Stimulated activated CD8-positive, alpha-beta memory T cell treated with anti-CD3 and anti-CD28 coated beads, Interleukin-7, amount 100 ng/mL, for 4 hours (primary cell): Measurements from ENCODE around the gene RNGTT.
"Not testable (repeated sequence)": the region's sequence is repeated elsewhere in the genome, so short reads cannot be mapped to it uniquely, and the experiment has no call there.

Source experiments
- DNase-seq, 2 donors: peaks; one replicate each; pipeline ENCODE4 v3.0.0-alpha.2; 2020; ENCODE audit warnings: low read depth in 2 of 2

Gene RNGTT

GRCh38 chr6:88970301-88970700, 6.9 kb upstream of the RNGTT start:
- no peak for DNase-seq

DNA sequence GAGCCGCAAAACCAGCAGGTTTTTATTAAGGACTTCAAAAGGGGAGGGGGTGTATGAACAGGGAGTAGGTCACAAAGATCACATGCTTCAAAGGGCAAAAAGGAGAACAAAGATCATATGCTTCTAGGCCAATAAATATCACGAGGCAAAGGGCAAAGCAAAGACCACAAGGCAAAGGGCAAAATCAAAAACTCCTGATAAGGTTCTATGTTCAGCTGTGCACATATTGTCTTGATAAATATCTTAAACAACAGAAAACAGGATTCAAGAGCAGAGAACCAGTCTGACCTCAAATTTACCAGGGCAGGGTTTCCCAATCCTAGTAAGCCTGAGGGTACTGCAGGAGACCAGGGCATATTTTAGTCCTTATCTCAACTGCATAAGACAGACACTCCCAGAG, 5.8 kb upstream of the RNGTT start:
- DNase-seq: not testable (repeated sequence)

- no peak for DNase-seq
Observed at GRCh38 chr6:88967891-88968290, 4.5 kb upstream of the RNGTT start.

GRCh38 chr6:88965691-88966090, 2.3 kb upstream of the RNGTT start:
- no peak for DNase-seq

DNA sequence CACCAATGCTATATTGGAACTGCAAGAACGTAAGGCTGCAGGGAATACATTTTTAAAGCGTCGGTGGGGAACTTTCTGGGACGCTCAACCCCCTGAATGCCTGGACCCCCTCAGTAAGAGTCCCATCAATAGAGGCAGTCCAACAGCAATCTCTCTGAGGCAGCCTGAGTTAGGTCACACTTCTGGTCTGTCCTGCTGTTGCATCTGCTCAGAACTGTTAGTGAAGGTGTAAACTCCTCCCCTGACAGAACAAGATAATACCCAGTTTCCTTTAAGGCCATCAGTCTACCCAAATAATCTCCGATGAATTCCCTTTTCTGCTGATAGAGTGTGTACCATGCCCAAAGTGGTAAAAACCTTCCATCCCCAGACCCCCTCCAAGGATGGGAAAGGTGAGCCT, 1.1 kb upstream of the RNGTT start:
- DNase-seq: no peak

GRCh38 chr6:88958842-88959241, 4.6 kb downstream of the RNGTT start:
- no peak for DNase-seq

DNA sequence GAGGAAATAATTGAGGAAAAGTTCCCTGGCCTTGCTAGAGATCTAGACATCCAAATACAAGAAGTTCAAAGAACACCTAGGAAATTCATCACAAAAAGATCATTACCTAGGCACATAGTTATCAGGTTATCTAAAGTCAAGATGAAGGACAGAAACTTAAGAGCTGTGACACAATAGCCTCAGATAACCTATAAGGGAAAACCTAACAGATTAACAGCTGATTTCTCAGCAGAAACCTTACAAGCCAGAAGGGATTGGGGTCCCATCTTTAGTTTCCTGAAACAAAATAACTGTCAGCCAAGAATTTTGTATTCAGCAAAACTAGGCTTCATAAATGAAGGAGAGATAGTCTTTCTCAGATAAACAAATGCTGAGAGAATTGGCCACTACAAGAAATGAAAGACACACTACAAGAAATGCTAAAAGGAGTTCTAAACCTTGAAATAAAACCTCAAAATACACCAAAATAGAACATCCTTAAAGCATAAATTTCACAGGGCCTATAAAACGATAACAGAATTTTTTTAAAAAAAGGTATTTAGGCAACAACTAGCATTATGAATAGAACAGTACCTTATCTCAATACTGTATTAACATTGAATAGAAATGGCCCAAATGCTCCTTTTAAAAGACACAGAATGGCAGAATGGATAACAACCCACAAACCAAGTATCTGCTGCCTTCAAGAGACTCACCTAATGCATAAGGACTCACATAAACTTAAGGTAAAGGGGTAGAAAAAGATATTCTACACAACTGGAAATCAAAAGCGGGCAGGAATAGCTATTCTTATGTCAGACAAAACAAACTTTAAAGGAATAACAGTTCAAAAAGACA, 9.7 kb downstream of the RNGTT start:
- DNase-seq: no peak

DNA sequence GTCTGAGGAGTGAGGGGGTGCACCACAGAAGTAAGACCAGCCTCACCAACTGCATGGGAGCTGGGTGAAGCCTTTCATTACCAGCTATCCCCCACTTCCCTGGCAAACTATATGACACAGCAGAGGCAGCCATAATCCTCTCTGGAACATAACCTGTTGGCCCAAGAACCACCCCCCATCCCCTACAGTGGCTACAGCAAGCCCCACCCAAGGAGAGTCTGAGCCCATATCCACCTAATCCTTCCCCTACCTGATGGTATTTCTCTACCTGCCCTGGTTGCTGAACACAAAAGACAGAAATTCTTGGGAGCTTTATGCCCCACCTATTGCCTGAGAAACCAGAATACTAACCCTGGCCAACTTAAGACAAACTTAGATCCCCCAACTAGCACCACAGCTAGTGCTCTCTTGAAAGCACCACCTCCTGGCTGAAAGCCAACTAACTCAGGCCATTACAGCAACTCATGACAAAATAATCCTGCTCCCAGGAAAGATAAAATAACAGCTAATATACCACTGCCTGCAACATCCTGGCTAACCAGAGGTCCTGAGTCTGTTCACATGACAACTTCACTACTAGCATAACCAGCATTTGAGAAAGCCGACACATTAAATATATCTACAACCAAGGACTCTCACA, 11.2 kb downstream of the RNGTT start:
- no peak for DNase-seq

DNA sequence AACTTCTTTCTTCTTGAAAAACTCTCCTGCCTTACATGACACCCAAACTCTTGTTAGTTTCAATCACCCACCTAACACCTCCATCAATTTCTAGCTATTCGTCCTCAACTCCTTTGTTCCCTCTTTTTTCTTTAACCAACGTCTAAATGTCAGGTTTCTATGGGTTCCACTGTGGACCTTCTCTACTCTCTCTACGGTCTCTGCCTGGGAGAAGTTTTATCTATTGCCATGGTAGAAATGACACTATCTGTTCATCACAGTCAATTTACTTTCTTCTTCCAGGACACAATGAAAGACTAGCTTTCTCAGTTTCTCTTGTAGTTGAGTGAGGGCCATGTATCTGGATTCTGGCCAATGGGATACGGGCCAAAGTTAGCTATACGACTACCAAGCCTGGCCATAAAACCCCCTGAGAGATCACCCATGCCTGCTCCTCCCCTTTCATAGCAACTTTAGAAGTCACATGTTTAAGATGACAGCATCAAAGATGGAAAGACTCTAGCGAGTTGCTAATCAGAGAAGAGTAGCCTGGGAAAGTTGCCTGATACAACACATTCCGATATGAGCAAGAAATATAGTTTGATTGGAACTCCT, 17.9 kb downstream of the RNGTT start:
- no peak for DNase-seq

- no peak for DNase-seq
Observed at GRCh38 chr6:88933521-88933920, 29.9 kb downstream of the RNGTT start.

DNA sequence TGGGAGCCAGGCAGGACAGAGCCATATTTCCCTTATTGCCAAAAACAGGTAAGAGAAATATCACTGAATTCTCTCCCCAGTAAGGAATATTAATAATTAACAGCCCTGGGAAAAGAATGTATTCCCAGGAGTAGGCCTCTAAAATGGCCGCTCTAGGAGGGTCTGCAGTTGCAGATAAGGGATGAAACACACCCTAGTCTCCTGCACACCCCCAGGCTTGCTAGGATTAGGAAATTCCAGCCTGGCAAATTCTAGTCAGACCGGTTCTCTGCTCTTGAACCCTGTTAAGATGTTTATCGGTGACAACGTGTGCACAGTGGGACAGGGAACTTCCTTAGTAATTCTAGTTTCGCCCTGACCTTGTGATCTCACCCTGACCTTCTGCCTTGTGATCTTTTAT, 31.4 kb downstream of the RNGTT start:
- DNase-seq: not testable (repeated sequence)

DNA sequence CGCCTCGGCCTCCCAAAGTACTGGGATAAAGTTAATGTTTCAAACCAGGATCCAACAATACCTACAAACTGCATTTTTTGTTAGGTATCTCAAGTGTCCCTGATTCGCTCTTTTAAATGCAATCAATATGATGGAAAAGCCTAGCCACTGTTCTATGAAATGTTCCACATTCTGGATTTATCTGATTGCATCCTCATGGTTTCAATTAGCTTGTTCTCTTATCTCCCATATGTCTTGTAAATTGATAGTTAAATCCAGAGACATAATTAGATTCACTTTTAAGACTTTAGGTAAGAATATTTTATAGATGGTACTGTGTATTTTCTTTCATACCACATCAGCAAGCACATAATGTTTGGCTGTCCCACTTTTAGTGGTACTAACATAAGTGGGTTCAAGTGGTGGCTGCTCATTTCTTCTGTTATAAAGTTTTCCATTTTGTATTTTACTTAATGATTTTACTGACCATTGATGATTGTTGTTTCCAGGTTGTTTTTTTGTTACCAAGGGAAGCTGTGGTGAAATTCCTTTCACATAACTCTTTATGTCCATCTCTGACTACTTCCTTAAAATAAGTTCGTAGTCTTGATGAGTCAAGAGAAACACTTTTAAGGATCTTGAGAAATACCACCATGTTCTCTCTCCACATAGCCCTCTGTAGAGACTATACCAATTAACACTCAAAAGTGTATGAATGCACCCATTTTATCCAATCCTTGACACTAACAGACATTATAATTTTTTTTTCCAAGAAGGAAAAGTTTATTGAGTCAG, 40.5 kb downstream of the RNGTT start:
- DNase-seq: no peak

GRCh38 chr6:88921734-88922133, 41.7 kb downstream of the RNGTT start:
- no peak for DNase-seq

GRCh38 chr6:88920774-88921733, 42.4 kb downstream of the RNGTT start:
- DNase-seq: no peak

GRCh38 chr6:88920088-88920487, 43.3 kb downstream of the RNGTT start:
- DNase-seq: no peak

- no peak for DNase-seq
Observed at GRCh38 chr6:88919032-88919431, 44.4 kb downstream of the RNGTT start.

GRCh38 chr6:88916615-88917208, 46.7 kb downstream of the RNGTT start:
- no peak for DNase-seq

DNA sequence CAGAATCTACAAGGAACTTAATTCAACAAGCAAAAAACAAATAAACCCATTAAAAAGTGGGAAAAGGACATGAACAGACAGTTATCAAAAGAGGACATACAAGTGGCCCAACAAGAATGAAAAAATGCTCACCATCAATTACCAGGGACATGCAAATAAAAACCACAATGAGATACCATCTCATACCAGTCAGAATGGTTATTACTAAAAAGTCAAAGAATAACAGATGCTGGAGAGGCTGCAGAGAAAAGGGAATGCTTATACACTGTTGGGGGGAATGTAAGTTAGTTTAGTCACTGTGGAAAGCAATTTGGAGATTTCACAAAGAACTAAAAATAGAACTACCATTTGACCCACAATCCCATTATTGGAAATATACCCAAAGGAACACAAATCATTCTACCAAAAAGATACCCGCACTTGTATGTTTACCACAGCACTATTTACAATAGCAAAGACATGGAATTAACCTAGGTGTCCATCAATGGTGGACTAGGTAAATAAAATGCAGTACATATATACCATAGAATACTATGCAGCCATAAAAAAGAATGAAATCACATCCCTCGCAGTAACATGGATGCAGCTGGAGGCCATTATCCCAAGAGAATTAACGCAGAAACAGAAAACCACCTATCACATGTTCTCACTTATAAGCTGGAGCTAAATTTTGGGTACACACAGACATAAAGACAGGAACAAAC, 48.4 kb downstream of the RNGTT start:
- DNase-seq: no peak

DNA sequence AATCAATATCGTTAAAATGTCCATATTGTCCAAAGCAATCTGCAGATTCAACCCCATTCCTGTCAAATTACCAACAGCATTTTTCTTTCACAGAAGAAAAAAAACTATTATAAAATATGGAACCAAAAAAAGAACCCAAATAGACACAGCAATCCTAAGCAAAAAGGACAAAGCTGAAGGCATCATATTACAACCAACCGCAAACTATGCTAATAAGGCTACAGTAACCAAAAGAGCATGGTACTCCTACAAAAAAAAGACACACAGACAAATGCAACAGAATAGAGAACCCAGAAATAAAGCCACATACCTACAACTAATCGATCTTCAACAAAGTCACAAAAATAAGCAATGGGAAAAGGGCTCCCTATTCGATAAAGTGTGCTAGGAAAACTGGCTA, 49.2 kb downstream of the RNGTT start:
- no peak for DNase-seq

GRCh38 chr6:88913471-88913870, 49.9 kb downstream of the RNGTT start:
- DNase-seq: no peak
